RWPE2 (cell line): Measurements from ENCODE around the gene COX8C.

Experiments
- ATAC-seq: fragments of 200-7000 bp; cut with Tn5 transposase; 3 replicates; pipeline ENCODE4 v1.9.1; 2021; ENCODE audit warnings: low read depth
- DNase-seq: peaks from one replicate; pipeline ENCODE4 v3.0.0-alpha.2; 2020; ENCODE audit warnings: low spot score
- H3K27ac ChIP-seq: fragments of 450-650 bp; 2 replicates; pipeline ENCODE4 v1.5.1; 2017; ENCODE audit warnings: mild to moderate bottlenecking; ENCODE audit not compliant: poor library complexity, severe bottlenecking
- H3K27me3 ChIP-seq: fragments of 250-450 bp; sonication (Bioruptor Pico); 2 replicates; pipeline ENCODE4 v1.5.1; 2021; ENCODE audit warnings: mild to moderate bottlenecking, moderate library complexity; ENCODE audit not compliant: insufficient read depth, poor library complexity, severe bottlenecking
- H3K36me3 ChIP-seq: fragments of 250-450 bp; sonication (Bioruptor Pico); 2 replicates; pipeline ENCODE4 v1.5.1; 2020; ENCODE audit warnings: low read depth, mild to moderate bottlenecking, moderate library complexity
- H3K4me1 ChIP-seq: fragments of 250-450 bp; sonication (Bioruptor Pico); 2 replicates; pipeline ENCODE4 v1.5.1; 2021; ENCODE audit warnings: mild to moderate bottlenecking, moderate library complexity; ENCODE audit not compliant: insufficient read depth, poor library complexity, severe bottlenecking
- H3K4me3 ChIP-seq: fragments of 250-450 bp; sonication (Bioruptor Pico); 2 replicates; pipeline ENCODE4 v1.5.1; 2021; ENCODE audit warnings: mild to moderate bottlenecking, moderate library complexity; ENCODE audit not compliant: severe bottlenecking
- H3K9me3 ChIP-seq: fragments of 250-450 bp; sonication (Bioruptor Pico); 2 replicates; pipeline ENCODE4 v1.5.1; 2021; ENCODE audit warnings: mild to moderate bottlenecking, moderate library complexity; ENCODE audit not compliant: severe bottlenecking
- TF ChIP-seq, protein P1 (sequence below): fragments of 450-650 bp; IDR thresholded peaks from one replicate; pipeline ENCODE4 v1.5.1; 2017; ENCODE audit warnings: mild to moderate bottlenecking, moderate library complexity; ENCODE audit not compliant: poor library complexity, severe bottlenecking

Gene COX8C

DNA sequence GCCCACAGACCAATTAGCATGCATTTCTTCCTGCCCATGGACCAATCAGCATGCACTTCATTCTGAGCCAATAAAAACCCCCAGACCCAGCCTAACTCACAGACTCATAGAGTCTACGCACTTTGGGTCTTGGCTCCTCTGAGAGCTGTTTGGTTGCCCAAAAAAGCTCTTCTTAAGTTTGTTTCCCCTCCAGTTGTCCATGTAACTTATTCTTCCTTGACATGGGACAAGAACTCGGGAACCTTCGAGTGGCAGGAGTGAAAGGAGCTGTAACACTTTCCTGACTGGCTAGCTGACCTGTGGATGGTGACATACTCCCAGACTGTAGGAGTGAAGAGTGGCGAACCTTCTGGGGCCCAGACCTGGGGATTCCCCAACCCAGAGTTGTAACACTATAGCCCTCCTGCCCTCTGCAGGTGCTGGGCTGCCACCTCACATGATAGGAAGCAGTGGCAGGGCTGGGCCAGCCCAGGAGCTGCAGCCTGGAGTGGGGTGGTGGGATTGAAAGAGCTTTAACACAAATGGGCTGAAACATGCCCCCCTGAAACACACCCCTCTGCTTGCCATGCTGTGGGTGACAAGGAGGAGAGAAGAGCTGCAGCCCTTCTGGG lies 9.7 kb upstream of the COX8C start:
- no peak for ATAC-seq

GRCh38 chr14:93337884-93338283 lies 9.1 kb upstream of the COX8C start:
- DNase-seq (no peak), ATAC-seq (no peak)
- Histone ChIP-seq H3K36me3 (no peaks in the 10 kb centered on the region), H3K9me3 (no peaks in the 10 kb centered on the region), H3K4me1 (peaks cover 5% of the 10 kb centered on the region), H3K4me3 (no peak overlapping the region), H3K27ac (no peak overlapping the region), H3K27me3 (no peaks in the 10 kb centered on the region)
- TF ChIP-seq, protein P1, sequence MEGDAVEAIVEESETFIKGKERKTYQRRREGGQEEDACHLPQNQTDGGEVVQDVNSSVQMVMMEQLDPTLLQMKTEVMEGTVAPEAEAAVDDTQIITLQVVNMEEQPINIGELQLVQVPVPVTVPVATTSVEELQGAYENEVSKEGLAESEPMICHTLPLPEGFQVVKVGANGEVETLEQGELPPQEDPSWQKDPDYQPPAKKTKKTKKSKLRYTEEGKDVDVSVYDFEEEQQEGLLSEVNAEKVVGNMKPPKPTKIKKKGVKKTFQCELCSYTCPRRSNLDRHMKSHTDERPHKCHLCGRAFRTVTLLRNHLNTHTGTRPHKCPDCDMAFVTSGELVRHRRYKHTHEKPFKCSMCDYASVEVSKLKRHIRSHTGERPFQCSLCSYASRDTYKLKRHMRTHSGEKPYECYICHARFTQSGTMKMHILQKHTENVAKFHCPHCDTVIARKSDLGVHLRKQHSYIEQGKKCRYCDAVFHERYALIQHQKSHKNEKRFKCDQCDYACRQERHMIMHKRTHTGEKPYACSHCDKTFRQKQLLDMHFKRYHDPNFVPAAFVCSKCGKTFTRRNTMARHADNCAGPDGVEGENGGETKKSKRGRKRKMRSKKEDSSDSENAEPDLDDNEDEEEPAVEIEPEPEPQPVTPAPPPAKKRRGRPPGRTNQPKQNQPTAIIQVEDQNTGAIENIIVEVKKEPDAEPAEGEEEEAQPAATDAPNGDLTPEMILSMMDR = no peak

More for the DNA sequence above, 9.7 kb upstream of the COX8C start:
- DNase-seq = no peak
- TF ChIP-seq, protein P1 = no peak
- H3K27ac ChIP-seq = no peak overlapping the region
- H3K4me1 ChIP-seq = peaks cover 5% of the 10 kb centered on the region
- H3K9me3 ChIP-seq = no peaks in the 10 kb centered on the region
- no peaks in the 10 kb centered on the region for H3K36me3 ChIP-seq
- no peaks in the 10 kb centered on the region for H3K27me3 ChIP-seq
- H3K4me3 ChIP-seq = no peak overlapping the region

- Histone ChIP-seq H3K27ac (no peak overlapping the region), H3K36me3 (no peaks in the 10 kb centered on the region), H3K9me3 (no peaks in the 10 kb centered on the region), H3K27me3 (no peaks in the 10 kb centered on the region), H3K4me3 (no peak overlapping the region), H3K4me1 (no peaks in the 10 kb centered on the region)
- ATAC-seq (no peak), DNase-seq (no peak)
- TF ChIP-seq, protein P1 = no peak
Observed at GRCh38 chr14:93343266-93343665, 3.7 kb upstream of the COX8C start.

GRCh38 chr14:93343797-93344196 lies 3.2 kb upstream of the COX8C start:
- Histone ChIP-seq H3K4me1 (no peaks in the 10 kb centered on the region), H3K27ac (no peak overlapping the region), H3K4me3 (no peak overlapping the region), H3K9me3 (no peaks in the 10 kb centered on the region), H3K27me3 (no peaks in the 10 kb centered on the region), H3K36me3 (no peaks in the 10 kb centered on the region)
- TF ChIP-seq, protein P1 = no peak
- no peak for DNase-seq
- ATAC-seq = no peak

- TF ChIP-seq, protein P1 = no peak
- no peaks in the 10 kb centered on the region for H3K36me3 ChIP-seq
- H3K27me3 ChIP-seq = peaks cover 4% of the 10 kb centered on the region
- ATAC-seq (no peak), DNase-seq (no peak)
- H3K27ac ChIP-seq = no peak overlapping the region
- H3K4me1 ChIP-seq = no peaks in the 10 kb centered on the region
- no peak overlapping the region for H3K4me3 ChIP-seq
- no peaks in the 10 kb centered on the region for H3K9me3 ChIP-seq
Observed at GRCh38 chr14:93347850-93348249, 868 bp downstream of the COX8C start.
